IMR-90 (cell line): ENCODE measurements around the gene SSC4D. TPM values are rescaled to one million over a fixed set of nuclear protein-coding genes. Genes with fewer than 3 reads are reported as not detected.
A peak's percentile ranks its signal among the peaks of the same experiment; 100 is the strongest.

Experiments
- ATAC-seq: fragments of 200-7000 bp; cut with Tn5 transposase; 2 replicates; pipeline ENCODE4 v1.9.1; 2020; ENCODE audit warnings: low read depth, mild to moderate bottlenecking, moderate library complexity
- BruUV-seq: library from RNA; stranded (reverse); fragments of 400-500 nt; replicated peaks from 2 replicates; lab custom pipeline; 2021; lab: Mats Ljungman, UMichigan
- CTCF ChIA-PET: fragments of 300-600 bp; formaldehyde crosslinking; extraction: SDS; loops from one replicate; lab custom pipeline; 2021; ENCODE audit warnings: antibody characterized with exemption; lab: Yijun Ruan, JAX
- POLR2A ChIA-PET: fragments of 300-600 bp; sonication (Branson Sonifier 250); formaldehyde crosslinking; loops from one replicate; lab custom pipeline; 2022; ENCODE audit warnings: antibody characterized with exemption; ENCODE audit not compliant: unreplicated experiment; lab: Charles Lee
- DNase-seq: peaks from one replicate; pipeline ENCODE4 v3.0.0; 2013
- H2AFZ ChIP-seq: replicated peaks from 2 replicates; pipeline ENCODE3; 2013; ENCODE audit warnings: low read length, mild to moderate bottlenecking; ENCODE audit not compliant: poor library complexity
- H2AK5ac ChIP-seq: 2 replicates; pipeline ENCODE4 v1.6.1; 2013; ENCODE audit warnings: low read depth, low read length, inconsistent platforms
- H2AK9ac ChIP-seq: replicated peaks from 2 replicates; pipeline ENCODE3; 2013; ENCODE audit warnings: mild to moderate bottlenecking, low read depth, low read length, moderate library complexity; ENCODE audit not compliant: poor library complexity
- H2BK120ac ChIP-seq: 2 replicates; pipeline ENCODE4 v1.6.1; 2013; ENCODE audit warnings: low read depth, low read length, inconsistent platforms
- H2BK15ac ChIP-seq: 3 replicates; pipeline ENCODE4 v1.6.1; 2013; ENCODE audit warnings: low read depth, low read length, inconsistent platforms
- H2BK20ac ChIP-seq: 2 replicates; pipeline ENCODE4 v1.6.1; 2013; ENCODE audit warnings: low read depth, mild to moderate bottlenecking, inconsistent platforms, low read length, moderate library complexity
- H2BK5ac ChIP-seq: 2 replicates; pipeline ENCODE4 v1.6.1; 2013; ENCODE audit warnings: mild to moderate bottlenecking, low read depth, low read length, inconsistent platforms; ENCODE audit not compliant: poor library complexity, severe bottlenecking
- H3K14ac ChIP-seq: replicated peaks from 2 replicates; pipeline ENCODE4 v1.6.1; 2013; ENCODE audit warnings: low read depth, low read length, inconsistent platforms
- H3K18ac ChIP-seq: 2 replicates; pipeline ENCODE4 v1.6.1; 2013; ENCODE audit warnings: low read depth, low read length, control low read depth
- H3K23ac ChIP-seq: 2 replicates; pipeline ENCODE4 v1.6.1; 2013; ENCODE audit warnings: low read depth, low read length, inconsistent platforms
- H3K27ac ChIP-seq: 2 replicates; pipeline ENCODE4 v1.5.1; 2013; ENCODE audit warnings: mild to moderate bottlenecking, control low read depth, low read length; ENCODE audit not compliant: insufficient read depth
- H3K27me3 ChIP-seq: 2 replicates; pipeline ENCODE4 v1.6.1; 2013; ENCODE audit warnings: low read length; ENCODE audit not compliant: control insufficient read depth, insufficient read depth
- H3K36me3 ChIP-seq: 2 replicates; pipeline ENCODE4 v1.6.1; 2013; ENCODE audit warnings: low read length, mixed read lengths; ENCODE audit not compliant: control insufficient read depth, insufficient read depth
- H3K4ac ChIP-seq: 2 replicates; pipeline ENCODE4 v1.6.1; 2013; ENCODE audit warnings: low read depth, low read length, inconsistent platforms
- H3K4me1 ChIP-seq: 2 replicates; pipeline ENCODE4 v1.6.1; 2013; ENCODE audit warnings: low read length, mixed read lengths; ENCODE audit not compliant: control insufficient read depth, insufficient read depth
- H3K4me2 ChIP-seq: 2 replicates; pipeline ENCODE4 v1.6.1; 2013; ENCODE audit warnings: low read depth, mild to moderate bottlenecking, control low read depth, low read length, moderate library complexity
- H3K4me3 ChIP-seq: 2 replicates; pipeline ENCODE4 v1.5.1; 2013; ENCODE audit warnings: low read depth, mild to moderate bottlenecking, control low read depth, low read length, moderate library complexity; ENCODE audit not compliant: insufficient read depth
- H3K56ac ChIP-seq: 2 replicates; pipeline ENCODE4 v1.6.1; 2013; ENCODE audit warnings: low read length, inconsistent platforms; ENCODE audit not compliant: insufficient read depth; ENCODE audit errors: extremely low read depth
- H3K79me1 ChIP-seq, 2 experiments: 2 replicates each; pipeline ENCODE4 v1.6.1; 2013; ENCODE audit warnings: low read length in 2 of 2, inconsistent platforms in 1 of 2, low read depth in 1 of 2
- H3K9ac ChIP-seq: 2 replicates; pipeline ENCODE4 v1.6.1; 2013; ENCODE audit warnings: low read depth, low read length, control low read depth
- H3K9me1 ChIP-seq: 2 replicates; pipeline ENCODE4 v1.6.1; 2013; ENCODE audit warnings: low read length, inconsistent platforms; ENCODE audit not compliant: insufficient read depth
- H3K9me3 ChIP-seq: 2 replicates; pipeline ENCODE4 v1.6.1; 2013; ENCODE audit warnings: low read length; ENCODE audit not compliant: control insufficient read depth, insufficient read depth
- H4K20me1 ChIP-seq: 2 replicates; pipeline ENCODE4 v1.6.1; 2013; ENCODE audit warnings: low read length, inconsistent platforms; ENCODE audit not compliant: insufficient read depth
- H4K5ac ChIP-seq: 2 replicates; pipeline ENCODE4 v1.6.1; 2013; ENCODE audit warnings: mild to moderate bottlenecking, low read depth, low read length, control low read depth
- H4K8ac ChIP-seq, 2 experiments: 2 replicates each; pipeline ENCODE4 v1.6.1; 2013; ENCODE audit warnings: low read depth in 2 of 2, low read length in 2 of 2, control low read depth in 1 of 2, inconsistent platforms in 1 of 2
- H4K91ac ChIP-seq: 2 replicates; pipeline ENCODE4 v1.6.1; 2013; ENCODE audit warnings: low read depth, low read length, inconsistent platforms; ENCODE audit not compliant: insufficient read depth
- CEBPB ChIP-seq: IDR thresholded peaks from 2 replicates; pipeline ENCODE4 v1.6.1; 2012; ENCODE audit warnings: low read depth, low read length, improper control_type of control experiment
- RFX5 ChIP-seq: IDR thresholded peaks from 2 replicates; pipeline ENCODE4 v1.8.0; 2012; ENCODE audit warnings: low read depth, mild to moderate bottlenecking, low read length, moderate library complexity
- WGBS, 2 experiments: methylation state at CpG; one replicate each; pipeline versions ENCODE4 v1.1.5 to v1.1.7; 2013; ENCODE audit warnings: missing lambda C conversion rate in 2 of 2; ENCODE audit not compliant: insufficient read length in 1 of 2; ENCODE audit errors: extremely low coverage in 2 of 2; 5-methylcytosine and 5-hydroxymethylcytosine counted together
- dilution Hi-C: fragments of 300-500 bp; cut with HindIII; formaldehyde crosslinking; loops from one replicate; pipeline ENCODE4 v1.14.3; 2018; ENCODE audit warnings: low sequenced_read_pairs; ENCODE audit not compliant: unreplicated experiment
- in situ Hi-C: fragments of 300-500 bp; cut with MboI; formaldehyde crosslinking; loops from 3 replicates; pipeline ENCODE4 v1.14.3; 2019; ENCODE audit warnings: low sequenced_read_pairs, inconsistent platforms, mixed read lengths
- intact Hi-C: fragments of 100-400 bp; cut with micrococcal nuclease; formaldehyde crosslinking; loops from 2 replicates; pipeline ENCODE4 v1.10.0; 2022
- polyA plus RNA-seq, 3 experiments: library from polyadenylated mRNA; depleted of rRNA; stranded (reverse); fragments of >200 nt; gene quantifications; 2 replicates each; pipeline ENCODE4 v1.2.3, GENCODE V29; 2012; ENCODE audit warnings: low replicate concordance in 1 of 3
- total RNA-seq: library from RNA; depleted of rRNA; stranded (reverse); fragments of >200 nt; gene quantifications from 2 replicates; pipeline ENCODE4 v1.2.3, GENCODE V29; 2012

Gene SSC4D
- total and polyA plus RNA-seq, 2 of the 4 experiments (the other 2 are of a cell fraction), result 0.36 to 0.70 TPM

DNA sequence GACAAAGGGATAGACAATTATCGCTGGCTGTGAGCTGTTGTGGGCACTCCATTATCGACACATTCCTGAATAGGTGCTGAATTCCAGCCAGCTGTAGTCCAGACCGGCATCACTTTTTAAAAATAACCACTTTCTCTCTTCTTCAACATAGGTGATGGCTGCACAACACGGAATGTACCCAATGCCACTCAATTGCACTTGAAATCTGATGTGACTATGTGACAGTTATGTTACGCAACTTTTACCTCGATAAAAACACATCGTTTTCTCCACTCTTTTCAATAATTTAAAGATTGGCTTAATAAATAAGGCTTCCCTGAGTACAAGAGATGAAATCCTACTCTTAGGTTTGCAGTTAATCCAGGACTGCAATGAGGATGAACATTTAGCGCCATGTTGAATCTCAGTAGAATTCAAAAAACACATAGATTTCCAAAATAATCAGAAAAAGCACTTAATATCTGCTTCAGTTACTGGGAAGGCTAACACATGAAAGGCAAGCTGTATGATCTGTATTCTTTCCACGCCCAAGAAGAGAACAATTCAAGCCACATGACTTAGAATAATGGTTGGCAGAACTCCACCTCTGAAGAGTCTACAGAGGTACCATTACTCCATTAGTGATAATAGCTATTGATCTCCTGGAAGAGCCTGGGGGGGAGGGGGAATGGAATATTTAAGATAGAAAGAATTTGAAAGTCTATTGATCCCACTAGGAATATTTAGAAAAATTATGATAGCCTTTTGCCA lies 54.3 kb downstream of the SSC4D start:
- H3K18ac ChIP-seq, result no peak overlapping the region
- peaks cover 0 to 37% of the 10 kb centered on the region in 2 experiments; a peak in 3 of 4 replicates for H3K79me1 ChIP-seq
- no peak overlapping the region for H3K4me2 ChIP-seq
- no peak overlapping the region for H2BK20ac ChIP-seq
- no peak overlapping the region for H4K5ac ChIP-seq
- dilution Hi-C loops (no loop called here), in situ Hi-C loops (no loop called here), intact Hi-C loops (loop anchor here (5.0 kb wide), 1 partner anchor 38 kb away; no protein-coding TSS in a partner anchor)
- no peak for ATAC-seq
- H2BK120ac ChIP-seq, result no peak overlapping the region
- no peak overlapping the region for H2AFZ ChIP-seq
- no peak overlapping the region for H3K27ac ChIP-seq
- peaks cover 11% of the 10 kb centered on the region for H3K9me1 ChIP-seq
- H3K56ac ChIP-seq, result no peak overlapping the region
- H3K14ac ChIP-seq, result no peak overlapping the region
- H3K4me3 ChIP-seq, result no peak overlapping the region
- no peak overlapping the region for H4K91ac ChIP-seq
- H3K23ac ChIP-seq, result no peak overlapping the region; the same call in 1 of the 2 replicates
- CTCF ChIA-PET, result no interaction called here
- H3K36me3 ChIP-seq, result peaks cover 20% of the 10 kb centered on the region
- no peaks in the 10 kb centered on the region for H3K27me3 ChIP-seq
- 80% methylated on average over 2 of the region's 9 CpGs; no CpG with 5 or more reads in 1 of the 2 experiments for WGBS, 2 experiments
- H4K8ac ChIP-seq, result no peak overlapping the region
- H2AK9ac ChIP-seq, result no peak overlapping the region
- peaks cover 16% of the 10 kb centered on the region for H3K4me1 ChIP-seq
- TF ChIP-seq RFX5, result no peak
- peak; percentile 88 for TF ChIP-seq CEBPB
- H3K4ac ChIP-seq, result no peak overlapping the region
- no peak overlapping the region for H2BK15ac ChIP-seq
- peaks cover 86% of the 10 kb centered on the region for H4K20me1 ChIP-seq
- H2AK5ac ChIP-seq, result no peak overlapping the region
- BruUV-seq, result no TSS peak
- no peak overlapping the region for H3K9ac ChIP-seq
- no peak overlapping the region for H2BK5ac ChIP-seq
- DNase-seq, result no peak
- H3K9me3 ChIP-seq, result no peaks in the 10 kb centered on the region
- POLR2A ChIA-PET, result interaction anchor here (0.6 kb wide), 2 partner anchors 409 to 1192 kb away, joined by 3 to 10 read pairs; no protein-coding TSS in a partner anchor
